Measurements from ENCODE around the gene NME7.
"Not testable (repeated sequence)": the region's sequence is repeated elsewhere in the genome, so short reads cannot be mapped to it uniquely, and the experiment has no call there.

GRCh38 chr1:169336947-169337715, 30.5 kb downstream of the NME7 start:
- TF ChIP-seq CTCF, POLR2A (IDR thresholded peaks at IDR 0.05): not testable (repeated sequence)
